Astrocyte (in vitro differentiated cells and primary cell): ENCODE results near the gene SIAH2. TPM values are rescaled to one million over a fixed set of nuclear protein-coding genes. Genes with fewer than 3 reads are reported as not detected.

ENCODE experiments used
- DNase-seq: peaks from one replicate; pipeline ENCODE4 v3.0.0-alpha.2; 2010; ENCODE audit warnings: low read depth
- FAIRE-seq: peaks from 2 replicates; lab custom pipeline; 2011; peaks lifted over from hg19 to GRCh38; lab: Jason Lieb, UNC
- H2AFZ ChIP-seq: 2 replicates; pipeline ENCODE4 v1.6.0; 2012; ENCODE audit warnings: low read depth, low read length, inconsistent platforms
- H3K27ac ChIP-seq: 2 replicates; pipeline ENCODE4 v1.5.1; 2011; ENCODE audit warnings: low read depth, low read length, inconsistent platforms
- H3K27me3 ChIP-seq: 2 replicates; pipeline ENCODE4 v1.6.0; 2011; ENCODE audit warnings: low read length, inconsistent platforms; ENCODE audit not compliant: insufficient read depth
- H3K36me3 ChIP-seq: 2 replicates; pipeline ENCODE4 v1.5.1; 2011; ENCODE audit warnings: low read length, inconsistent platforms; ENCODE audit not compliant: insufficient read depth
- H3K4me1 ChIP-seq: 2 replicates; pipeline ENCODE4 v1.5.1; 2011; ENCODE audit warnings: low read length, inconsistent platforms; ENCODE audit not compliant: insufficient read depth
- H3K4me2 ChIP-seq: 2 replicates; pipeline ENCODE4 v1.6.0; 2012; ENCODE audit warnings: low read length, inconsistent platforms
- H3K4me3 ChIP-seq: 2 replicates; pipeline ENCODE4 v1.5.1; 2011; ENCODE audit warnings: low read depth, mild to moderate bottlenecking, low read length, inconsistent platforms; ENCODE audit not compliant: insufficient read depth
- H3K79me2 ChIP-seq: 2 replicates; pipeline ENCODE4 v1.6.0; 2012; ENCODE audit warnings: mild to moderate bottlenecking, low read length, inconsistent platforms; ENCODE audit not compliant: insufficient read depth
- H3K9ac ChIP-seq: 2 replicates; pipeline ENCODE4 v1.6.0; 2012; ENCODE audit warnings: mild to moderate bottlenecking, low read length, inconsistent platforms
- H3K9me3 ChIP-seq: 2 replicates; pipeline ENCODE4 v1.5.1; 2012; ENCODE audit warnings: low read depth, mild to moderate bottlenecking, low read length, inconsistent platforms; ENCODE audit not compliant: insufficient read depth
- H4K20me1 ChIP-seq: 2 replicates; pipeline ENCODE4 v1.6.0; 2012; ENCODE audit warnings: low read length, inconsistent platforms; ENCODE audit not compliant: insufficient read depth
- H3K27ac Mint-ChIP-seq: one replicate; pipeline ENCODE4 v1.8.0; 2021; ENCODE audit warnings: mild to moderate bottlenecking, mixed read lengths; ENCODE audit not compliant: unreplicated experiment
- H3K27me3 Mint-ChIP-seq: one replicate; pipeline ENCODE4 v1.8.0; 2021; ENCODE audit warnings: low read depth, mixed read lengths; ENCODE audit not compliant: unreplicated experiment
- H3K36me3 Mint-ChIP-seq: one replicate; pipeline ENCODE4 v1.8.0; 2021; ENCODE audit warnings: low read depth, mixed read lengths; ENCODE audit not compliant: unreplicated experiment
- H3K4me1 Mint-ChIP-seq: one replicate; pipeline ENCODE4 v1.8.0; 2021; ENCODE audit warnings: low read depth, mixed read lengths; ENCODE audit not compliant: unreplicated experiment
- H3K4me3 Mint-ChIP-seq: one replicate; pipeline ENCODE4 v1.8.0; 2021; ENCODE audit warnings: mild to moderate bottlenecking, moderate library complexity, mixed read lengths; ENCODE audit not compliant: unreplicated experiment
- H3K9me3 Mint-ChIP-seq: one replicate; pipeline ENCODE4 v1.8.0; 2021; ENCODE audit warnings: mild to moderate bottlenecking, mixed read lengths; ENCODE audit not compliant: unreplicated experiment
- EZH2 ChIP-seq: IDR thresholded peaks from 2 replicates; pipeline ENCODE4 v1.6.1; 2012; ENCODE audit warnings: mild to moderate bottlenecking, low read length, inconsistent platforms; ENCODE audit not compliant: insufficient read depth
- total RNA-seq: library from RNA; stranded (reverse); gene quantifications from 2 replicates; pipeline ENCODE4 v1.2.1, GENCODE V29; 2021
- TF ChIP-seq, protein P1 (sequence below): IDR thresholded peaks from 2 replicates; pipeline ENCODE4 v1.5.1; 2011; ENCODE audit warnings: low read depth, mild to moderate bottlenecking, inconsistent platforms, low read length, moderate library complexity; ENCODE audit not compliant: insufficient read depth

Gene SIAH2
- total RNA-seq, 1 donor from 2014 or later = 39.3 TPM

DNA sequence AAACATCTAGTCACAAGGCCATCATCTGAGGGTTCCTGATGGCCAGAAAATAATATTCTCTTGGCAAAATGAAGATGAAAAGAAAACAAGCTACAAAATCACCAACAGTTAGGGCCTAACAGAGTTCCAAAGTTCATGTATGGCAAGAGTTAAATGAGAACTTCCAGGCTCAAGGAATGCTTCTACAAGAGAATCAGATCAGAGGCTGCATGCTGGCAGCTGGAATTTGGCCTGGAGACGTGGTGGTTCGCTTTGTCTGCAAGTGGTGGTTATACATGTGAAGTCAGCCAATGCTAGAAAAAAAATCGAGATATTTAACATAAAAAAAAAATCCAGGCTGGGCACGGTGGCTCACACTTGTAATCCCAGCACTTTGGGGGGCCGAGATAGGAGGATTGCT is 5.6 kb downstream of the SIAH2 start:
- Mint-ChIP-seq H3K27me3 (no peaks in the 10 kb centered on the region), H3K9me3 (no peaks in the 10 kb centered on the region), H3K4me3 (peak overlapping the region; percentile 29), H3K4me1 (peaks cover 13% of the 10 kb centered on the region), H3K36me3 (peaks cover 12% of the 10 kb centered on the region), H3K27ac (peak overlapping the region; percentile 38)
- H4K20me1 ChIP-seq = peaks cover 76% of the 10 kb centered on the region
- H3K27me3 ChIP-seq = no peaks in the 10 kb centered on the region
- no peaks in the 10 kb centered on the region for H3K9me3 ChIP-seq
- H3K4me2 ChIP-seq = no peak overlapping the region
- H3K79me2 ChIP-seq = peaks cover 94% of the 10 kb centered on the region
- H3K4me3 ChIP-seq = no peak overlapping the region
- H3K27ac ChIP-seq = no peak overlapping the region
- H3K9ac ChIP-seq = no peak overlapping the region
- DNase-seq (no peak), FAIRE-seq (no peak)
- H3K4me1 ChIP-seq = peaks cover 10% of the 10 kb centered on the region
- TF ChIP-seq, protein P1, sequence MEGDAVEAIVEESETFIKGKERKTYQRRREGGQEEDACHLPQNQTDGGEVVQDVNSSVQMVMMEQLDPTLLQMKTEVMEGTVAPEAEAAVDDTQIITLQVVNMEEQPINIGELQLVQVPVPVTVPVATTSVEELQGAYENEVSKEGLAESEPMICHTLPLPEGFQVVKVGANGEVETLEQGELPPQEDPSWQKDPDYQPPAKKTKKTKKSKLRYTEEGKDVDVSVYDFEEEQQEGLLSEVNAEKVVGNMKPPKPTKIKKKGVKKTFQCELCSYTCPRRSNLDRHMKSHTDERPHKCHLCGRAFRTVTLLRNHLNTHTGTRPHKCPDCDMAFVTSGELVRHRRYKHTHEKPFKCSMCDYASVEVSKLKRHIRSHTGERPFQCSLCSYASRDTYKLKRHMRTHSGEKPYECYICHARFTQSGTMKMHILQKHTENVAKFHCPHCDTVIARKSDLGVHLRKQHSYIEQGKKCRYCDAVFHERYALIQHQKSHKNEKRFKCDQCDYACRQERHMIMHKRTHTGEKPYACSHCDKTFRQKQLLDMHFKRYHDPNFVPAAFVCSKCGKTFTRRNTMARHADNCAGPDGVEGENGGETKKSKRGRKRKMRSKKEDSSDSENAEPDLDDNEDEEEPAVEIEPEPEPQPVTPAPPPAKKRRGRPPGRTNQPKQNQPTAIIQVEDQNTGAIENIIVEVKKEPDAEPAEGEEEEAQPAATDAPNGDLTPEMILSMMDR = no peak
- no peak for TF ChIP-seq EZH2
- no peaks in the 10 kb centered on the region for H3K36me3 ChIP-seq
- no peak overlapping the region for H2AFZ ChIP-seq

DNA sequence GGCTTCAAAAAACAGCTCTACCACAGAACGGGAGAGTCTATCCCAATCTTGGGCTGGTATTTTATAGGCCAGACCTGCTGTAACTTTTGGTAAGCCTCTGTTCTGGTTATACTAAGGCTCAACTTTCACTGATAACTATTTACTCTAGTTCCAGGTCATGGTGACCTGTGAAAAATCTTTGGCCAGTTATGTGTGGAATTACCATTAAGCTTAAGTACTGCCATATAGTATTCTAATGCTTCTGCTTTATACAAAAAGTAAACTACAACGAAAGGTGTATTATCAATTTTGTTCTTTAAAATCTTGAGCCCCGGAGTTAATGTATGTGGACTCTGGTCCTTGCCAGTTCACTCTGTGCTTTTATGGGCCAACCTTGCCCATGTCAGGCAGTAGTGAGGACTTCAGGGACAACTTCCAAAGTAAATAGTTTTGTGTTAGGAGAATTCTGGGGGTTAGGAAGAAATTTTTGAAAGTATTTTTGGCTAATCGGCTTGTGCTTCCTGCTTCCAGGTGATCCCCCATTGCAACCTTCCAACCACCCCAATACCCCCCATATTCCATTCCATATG is 6.4 kb downstream of the SIAH2 start:
- H3K4me3 Mint-ChIP-seq = no peak overlapping the region
- DNase-seq = no peak
- peaks cover 17% of the 10 kb centered on the region for H3K4me1 Mint-ChIP-seq
- no peaks in the 10 kb centered on the region for H3K36me3 ChIP-seq
- no peaks in the 10 kb centered on the region for H3K27me3 ChIP-seq
- no peaks in the 10 kb centered on the region for H3K27me3 Mint-ChIP-seq
- peaks cover 12% of the 10 kb centered on the region for H3K36me3 Mint-ChIP-seq
- FAIRE-seq = no peak
- no peak overlapping the region for H2AFZ ChIP-seq
- peaks cover 83% of the 10 kb centered on the region for H4K20me1 ChIP-seq
- H3K9me3 ChIP-seq = no peaks in the 10 kb centered on the region
- H3K9ac ChIP-seq = no peak overlapping the region
- H3K4me2 ChIP-seq = no peak overlapping the region
- H3K79me2 ChIP-seq = peaks cover 94% of the 10 kb centered on the region
- H3K4me3 ChIP-seq = no peak overlapping the region
- H3K27ac ChIP-seq = no peak overlapping the region
- peaks cover 10% of the 10 kb centered on the region for H3K4me1 ChIP-seq
- no peaks in the 10 kb centered on the region for H3K9me3 Mint-ChIP-seq
- H3K27ac Mint-ChIP-seq = no peak overlapping the region
- TF ChIP-seq, protein P1 = no peak
- TF ChIP-seq EZH2 = no peak

DNA sequence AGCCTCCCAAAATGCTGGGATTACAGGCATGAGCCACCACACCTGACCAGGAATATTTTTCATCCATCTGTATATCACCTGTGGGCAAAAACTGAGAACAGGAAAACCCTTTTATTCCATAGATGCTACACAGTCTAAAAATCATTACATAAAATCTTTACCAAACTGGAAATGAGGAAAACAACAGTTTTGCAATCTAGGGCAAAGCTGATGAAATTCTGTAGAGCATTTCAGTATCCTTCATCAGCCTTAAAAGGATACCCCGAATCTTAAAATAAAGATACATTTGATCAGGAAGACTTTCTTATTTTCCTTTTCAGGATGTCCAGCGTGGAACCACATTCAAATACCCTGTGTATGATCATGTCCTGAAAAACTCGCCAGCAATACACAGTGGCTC is 7.1 kb downstream of the SIAH2 start:
- H3K4me1 Mint-ChIP-seq = peaks cover 21% of the 10 kb centered on the region

More for the DNA sequence above, 7.1 kb downstream of the SIAH2 start:
- H3K79me2 ChIP-seq = peaks cover 94% of the 10 kb centered on the region
- H3K4me2 ChIP-seq = no peak overlapping the region
- no peak for TF ChIP-seq EZH2
- TF ChIP-seq, protein P1 = no peak
- Mint-ChIP-seq H3K27me3 (no peaks in the 10 kb centered on the region), H3K4me3 (no peak overlapping the region), H3K9me3 (no peaks in the 10 kb centered on the region), H3K27ac (no peak overlapping the region), H3K36me3 (peaks cover 12% of the 10 kb centered on the region)
- no peaks in the 10 kb centered on the region for H3K9me3 ChIP-seq
- H3K36me3 ChIP-seq = no peaks in the 10 kb centered on the region
- H2AFZ ChIP-seq = no peak overlapping the region
- no peak for DNase-seq
- H3K4me1 ChIP-seq = peaks cover 7% of the 10 kb centered on the region
- no peak overlapping the region for H3K4me3 ChIP-seq
- no peak overlapping the region for H3K9ac ChIP-seq
- FAIRE-seq = no peak
- peaks cover 82% of the 10 kb centered on the region for H4K20me1 ChIP-seq
- H3K27me3 ChIP-seq = no peaks in the 10 kb centered on the region
- no peak overlapping the region for H3K27ac ChIP-seq
